Measurements from ENCODE around the gene SHROOM1.

- peak in 1 of 6 experiments; percentile 16 for TF ChIP-seq CTCF (IDR thresholded peaks at IDR 0.05)
- peak; percentile 74 to 96 for TF ChIP-seq POLR2A (IDR thresholded peaks at IDR 0.05)
Observed at GRCh38 chr5:132866342-132867045, 36.0 kb upstream of the SHROOM1 start, which contains the start of the genes GDF9 and UQCRQ.
